ENCODE results near the gene COL9A3. TPM values are rescaled to one million over a fixed set of nuclear protein-coding genes. Genes with fewer than 3 reads are reported as not detected.

Gene COL9A3
- total RNA-seq, 1 experiment from 2014 or later = 150 TPM

GRCh38 chr20:62861726-62862336, 45.0 kb downstream of the COL9A3 start, which contains the start of gene TCFL5:
Gene TCFL5, minus strand, starts transcription at chr20:62861822. Its CDS starts 152 bp downstream, at chr20:62861670.
- H3K23ac ChIP-seq (ENCODE audit: insufficient read length, low read depth, low read length) = no peak within 1 kb of the TSS
- H3T11ph ChIP-seq (ENCODE audit: low read length) = no peak within 1 kb of the TSS
- H3K27me3 Mint-ChIP-seq (ENCODE audit: low read depth) = peaks cover 6% of the 10 kb centered on the region
- H4K5ac ChIP-seq (ENCODE audit: insufficient read length, low read depth, low read length) = no peak within 1 kb of the TSS
- no peak within 1 kb of the TSS for H4K8ac ChIP-seq (replicated peaks; ENCODE audit: insufficient read length, low read depth, low read length)
- no CpG with 5 or more reads among the region's 70 CpGs for WGBS (ENCODE audit: extremely low coverage, insufficient read length, low lambda C conversion rate)
- TF ChIP-seq, protein P1, sequence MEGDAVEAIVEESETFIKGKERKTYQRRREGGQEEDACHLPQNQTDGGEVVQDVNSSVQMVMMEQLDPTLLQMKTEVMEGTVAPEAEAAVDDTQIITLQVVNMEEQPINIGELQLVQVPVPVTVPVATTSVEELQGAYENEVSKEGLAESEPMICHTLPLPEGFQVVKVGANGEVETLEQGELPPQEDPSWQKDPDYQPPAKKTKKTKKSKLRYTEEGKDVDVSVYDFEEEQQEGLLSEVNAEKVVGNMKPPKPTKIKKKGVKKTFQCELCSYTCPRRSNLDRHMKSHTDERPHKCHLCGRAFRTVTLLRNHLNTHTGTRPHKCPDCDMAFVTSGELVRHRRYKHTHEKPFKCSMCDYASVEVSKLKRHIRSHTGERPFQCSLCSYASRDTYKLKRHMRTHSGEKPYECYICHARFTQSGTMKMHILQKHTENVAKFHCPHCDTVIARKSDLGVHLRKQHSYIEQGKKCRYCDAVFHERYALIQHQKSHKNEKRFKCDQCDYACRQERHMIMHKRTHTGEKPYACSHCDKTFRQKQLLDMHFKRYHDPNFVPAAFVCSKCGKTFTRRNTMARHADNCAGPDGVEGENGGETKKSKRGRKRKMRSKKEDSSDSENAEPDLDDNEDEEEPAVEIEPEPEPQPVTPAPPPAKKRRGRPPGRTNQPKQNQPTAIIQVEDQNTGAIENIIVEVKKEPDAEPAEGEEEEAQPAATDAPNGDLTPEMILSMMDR (conservative IDR thresholded peaks at IDR 0.05) = no peak
- peaks cover 2% of the 10 kb centered on the region for H4K20me1 ChIP-seq (ENCODE audit: control insufficient read depth, insufficient read depth, insufficient read length)
- no peaks in the 10 kb centered on the region for H3K9me3 ChIP-seq (ENCODE audit: control insufficient read depth, low read depth, low read length)
- H2AFZ ChIP-seq (ENCODE audit: low read length) = no peak within 1 kb of the TSS
- peak within 1 kb of the TSS; percentile 63 for H3K18ac ChIP-seq (ENCODE audit: insufficient read length, low read depth, low read length)
- no peaks in the 10 kb centered on the region for H3K27me3 ChIP-seq (ENCODE audit: insufficient read depth, low read length)
- H2BK12ac ChIP-seq (ENCODE audit: insufficient read length, low read depth, low read length) = no peak within 1 kb of the TSS
- peak within 1 kb of the TSS; percentile 68 to 77 for H3K4me3 Mint-ChIP-seq
- peak within 1 kb of the TSS; percentile 37 for H3K4me2 ChIP-seq (ENCODE audit: insufficient read depth, insufficient read length, low read length)
- H2BK5ac ChIP-seq (ENCODE audit: insufficient read length, low read length) = no peak within 1 kb of the TSS
- H2AK5ac ChIP-seq (ENCODE audit: insufficient read length, low read length) = no peak within 1 kb of the TSS
- DNase-seq = peak; percentile 85
- H3K14ac ChIP-seq (ENCODE audit: insufficient read depth, low read length) = peak within 1 kb of the TSS; percentile 76
- no peak within 1 kb of the TSS for H3K9ac ChIP-seq (ENCODE audit: extremely low read depth, insufficient read length, low read length)
- no peak within 1 kb of the TSS for H2BK15ac ChIP-seq (ENCODE audit: low read depth, low read length)
- H3K4me1 ChIP-seq (ENCODE audit: insufficient read depth, low read length) = no peaks in the 10 kb centered on the region; the same call in 1 of the 2 replicates
- H3K9me3 Mint-ChIP-seq = peaks cover 6 to 9% of the 10 kb centered on the region in 2 experiments
- H2BK20ac ChIP-seq (ENCODE audit: low read depth, low read length, poor library complexity, severe bottlenecking) = no peak within 1 kb of the TSS
- no peak within 1 kb of the TSS for H3K27ac ChIP-seq (ENCODE audit: insufficient read length, low read depth, low read length)
- H3K27ac Mint-ChIP-seq = no peak within 1 kb of the TSS
- H3K36me3 Mint-ChIP-seq (ENCODE audit: insufficient read depth in 1 of 3, low read depth in 3 of 3) = peaks cover 8 to 17% (median 10%) of the 10 kb centered on the region in 3 experiments; a peak in 6 of 7 replicates
- no peak within 1 kb of the TSS for H4K91ac ChIP-seq (ENCODE audit: insufficient read length, low read depth, low read length)
- H3K79me2 ChIP-seq (ENCODE audit: insufficient read depth, low read length) = no peaks in the 10 kb centered on the region
- H3K56ac ChIP-seq (ENCODE audit: insufficient read length, low read depth, low read length) = no peak within 1 kb of the TSS
- peaks cover 21 to 29% of the 10 kb centered on the region in 2 experiments for H3K4me1 Mint-ChIP-seq
- peaks cover 3% of the 10 kb centered on the region for H3K23me2 ChIP-seq (ENCODE audit: insufficient read length, low read depth, low read length, poor library complexity, severe bottlenecking)
- no peak within 1 kb of the TSS for H3K4ac ChIP-seq (ENCODE audit: low read depth, low read length)
- no peak within 1 kb of the TSS for H2BK120ac ChIP-seq (ENCODE audit: low read depth, low read length, poor library complexity, severe bottlenecking)
- no peaks in the 10 kb centered on the region for H3K79me1 ChIP-seq (ENCODE audit: insufficient read depth, low read depth, low read length, poor library complexity, severe bottlenecking)

All from H9 (cell line).